ENCODE measurements around the gene PTK6. TPM values are rescaled to one million over a fixed set of nuclear protein-coding genes. Genes with fewer than 3 reads are reported as not detected.
A peak's percentile ranks its signal among the peaks of the same experiment; 100 is the strongest.

Gene PTK6
- total RNA-seq, 2 experiments from 2014 or later = 0.19 to 0.22 TPM

- DNase-seq = no peak
- Histone ChIP-seq H3K4me1 (ENCODE audit: insufficient read depth, low read length) (peaks cover 17% of the 10 kb centered on the region), H3K36me3 (ENCODE audit: insufficient read depth, low read length) (no peaks in the 10 kb centered on the region), H3K4me3 (ENCODE audit: low read length) (no peak overlapping the region), H3K27me3 (ENCODE audit: control insufficient read depth in 1 of 2, insufficient read depth in 2 of 2, low read length in 2 of 2) (peaks cover 8 to 23% of the 10 kb centered on the region in 2 experiments), H3K27ac (ENCODE audit: low read depth in 1 of 2, low read length in 2 of 2) (no peak overlapping the region), H3K9me3 (ENCODE audit: control insufficient read depth in 1 of 2, insufficient read depth in 1 of 2, low read length in 2 of 2) (peaks cover 13 to 44% of the 10 kb centered on the region in 2 experiments)
- Mint-ChIP-seq H3K4me3 (no peak overlapping the region), H3K27ac (no peak overlapping the region), H3K27me3 (peaks cover 31% of the 10 kb centered on the region), H3K4me1 (ENCODE audit: low read depth) (no peaks in the 10 kb centered on the region), H3K9me3 (peaks cover 2% of the 10 kb centered on the region), H3K36me3 (ENCODE audit: low read depth) (no peaks in the 10 kb centered on the region)
- no peak for TF ChIP-seq CTCF (IDR thresholded peaks at IDR 0.05)
- POLR2A ChIA-PET = no interaction called here
- intact Hi-C loops (cut with DNase I, micrococcal nuclease) = no loop called here
- CTCF ChIA-PET = no interaction called here
- ATAC-seq (ENCODE audit: poor library complexity) = no peak
Measured at GRCh38 chr20:63503524-63503923, 33.7 kb downstream of the PTK6 start.

- H3K27ac Mint-ChIP-seq = no peak overlapping the region
- peaks cover 15 to 23% of the 10 kb centered on the region in 2 experiments for H3K27me3 ChIP-seq (ENCODE audit: control insufficient read depth in 1 of 2, insufficient read depth in 2 of 2, low read length in 2 of 2)
- H3K9me3 ChIP-seq (ENCODE audit: control insufficient read depth in 1 of 2, insufficient read depth in 1 of 2, low read length in 2 of 2) = peaks cover 13 to 40% of the 10 kb centered on the region in 2 experiments
- no peak for TF ChIP-seq CTCF (IDR thresholded peaks at IDR 0.05)
- ChIA-PET POLR2A (no interaction called here), CTCF (no interaction called here)
- H3K4me1 ChIP-seq (ENCODE audit: insufficient read depth, low read length) = peaks cover 18% of the 10 kb centered on the region
- peak in 1 of 14 experiments; percentile 19 for DNase-seq
- H3K36me3 ChIP-seq (ENCODE audit: insufficient read depth, low read length) = no peaks in the 10 kb centered on the region
- no peak for ATAC-seq (ENCODE audit: poor library complexity)
- H3K36me3 Mint-ChIP-seq (ENCODE audit: low read depth) = no peaks in the 10 kb centered on the region
- intact Hi-C loops (cut with DNase I, micrococcal nuclease) = no loop called here
- no peak overlapping the region for H3K27ac ChIP-seq (ENCODE audit: low read depth in 1 of 2, low read length in 2 of 2)
- H3K4me3 Mint-ChIP-seq = no peak overlapping the region
- H3K27me3 Mint-ChIP-seq = peaks cover 25% of the 10 kb centered on the region
- H3K4me3 ChIP-seq (ENCODE audit: low read length) = no peak overlapping the region
- H3K9me3 Mint-ChIP-seq = peaks cover 2% of the 10 kb centered on the region
- H3K4me1 Mint-ChIP-seq (ENCODE audit: low read depth) = no peaks in the 10 kb centered on the region
Measured at GRCh38 chr20:63502671-63503172, 34.5 kb downstream of the PTK6 start.

GRCh38 chr20:63501818-63502670, 35.1 kb downstream of the PTK6 start:
- DNase-seq (peak in 1 of 14 experiments; percentile 23), ATAC-seq (ENCODE audit: poor library complexity) (no peak)
- Mint-ChIP-seq H3K27me3 (peaks cover 31% of the 10 kb centered on the region), H3K9me3 (peaks cover 2% of the 10 kb centered on the region), H3K27ac (no peak overlapping the region), H3K36me3 (ENCODE audit: low read depth) (no peaks in the 10 kb centered on the region), H3K4me1 (ENCODE audit: low read depth) (peaks cover 1% of the 10 kb centered on the region), H3K4me3 (no peak overlapping the region)
- Histone ChIP-seq H3K4me3 (ENCODE audit: low read length) (no peak overlapping the region), H3K27ac (ENCODE audit: low read depth in 1 of 2, low read length in 2 of 2) (no peak overlapping the region), H3K4me1 (ENCODE audit: insufficient read depth, low read length) (peaks cover 20% of the 10 kb centered on the region), H3K36me3 (ENCODE audit: insufficient read depth, low read length) (no peaks in the 10 kb centered on the region), H3K27me3 (ENCODE audit: control insufficient read depth in 1 of 2, insufficient read depth in 2 of 2, low read length in 2 of 2) (peaks cover 22 to 30% of the 10 kb centered on the region in 2 experiments), H3K9me3 (ENCODE audit: control insufficient read depth in 1 of 2, insufficient read depth in 1 of 2, low read length in 2 of 2) (peaks cover 13 to 34% of the 10 kb centered on the region in 2 experiments)
- POLR2A ChIA-PET = no interaction called here
- no peak for TF ChIP-seq CTCF (IDR thresholded peaks at IDR 0.05)
- CTCF ChIA-PET = no interaction called here
- intact Hi-C loops (cut with DNase I, micrococcal nuclease) = no loop called here

All from CD4-positive, alpha-beta T cell (primary cell).